Neutrophil (primary cell): ENCODE results near the gene FOXC1.

ENCODE experiments used
- H3K27ac ChIP-seq: fragments of 200-600 bp; sonication (generic); 2 replicates; pipeline ENCODE4 v1.5.1; 2016; ENCODE audit warnings: mild to moderate bottlenecking, moderate library complexity
- H3K27me3 ChIP-seq: fragments of 200-600 bp; sonication (generic); 2 replicates; pipeline ENCODE4 v1.6.0; 2016; ENCODE audit warnings: mild to moderate bottlenecking
- H3K36me3 ChIP-seq: fragments of 200-600 bp; sonication (generic); 2 replicates; pipeline ENCODE4 v1.5.1; 2017
- H3K4me1 ChIP-seq, 2 experiments: fragments of 200-600 bp in 1 of 2; sonication (generic) in 1 of 2; 1 replicate in 1 of 2; 2 replicates in 1 of 2; pipeline versions ENCODE4 v1.5.1 to v1.6.1; 2013 to 2016; ENCODE audit warnings: low read depth in 1 of 2, low read length in 1 of 2, mild to moderate bottlenecking in 1 of 2, moderate library complexity in 1 of 2; ENCODE audit not compliant: control insufficient read depth in 1 of 2, insufficient read depth in 1 of 2
- H3K4me3 ChIP-seq, 2 experiments: fragments of 200-600 bp in 1 of 2; sonication (generic) in 1 of 2; 1 replicate in 1 of 2; 2 replicates in 1 of 2; pipeline ENCODE4 v1.5.1; 2013 to 2016; ENCODE audit warnings: low read depth in 1 of 2, low read length in 1 of 2, mild to moderate bottlenecking in 1 of 2, moderate library complexity in 1 of 2
- H3K9me3 ChIP-seq: fragments of 200-600 bp; sonication (generic); 2 replicates; pipeline ENCODE4 v1.5.1; 2016
- TF ChIP-seq, protein P1 (sequence below): fragments of 200-600 bp; sonication (generic); IDR thresholded peaks from 2 replicates; pipeline ENCODE4 v1.5.1; 2016; ENCODE audit warnings: antibody characterized with exemption

The FOXC1 gene

DNA sequence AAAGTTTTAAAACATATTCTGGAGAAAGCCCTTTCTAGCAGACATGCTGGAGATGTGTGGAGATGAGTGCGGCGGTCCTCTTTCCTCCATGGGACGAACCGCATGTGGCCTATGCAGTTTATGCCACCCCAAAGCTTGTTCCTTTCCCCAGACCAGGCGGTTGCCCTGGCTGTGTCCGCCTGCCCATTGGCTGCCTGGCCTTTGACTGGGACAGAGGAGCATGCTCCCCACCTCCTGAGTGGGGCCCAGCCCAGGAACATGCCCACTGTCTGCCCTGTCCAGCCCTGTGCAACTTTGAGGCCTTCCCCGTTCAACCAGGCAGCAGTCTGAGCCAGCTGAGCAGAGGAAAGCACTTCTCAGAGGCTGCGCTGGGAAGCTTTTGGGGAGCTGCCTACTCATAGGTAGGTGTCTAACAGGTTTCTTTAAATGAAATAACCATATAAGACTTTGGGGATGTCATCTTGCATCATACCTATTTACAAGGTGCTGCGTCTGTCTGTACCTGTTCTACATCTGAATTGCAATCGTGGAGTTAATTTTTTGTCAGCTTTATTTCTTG, 20.6 kb downstream of the FOXC1 start:
- TF ChIP-seq, protein P1, sequence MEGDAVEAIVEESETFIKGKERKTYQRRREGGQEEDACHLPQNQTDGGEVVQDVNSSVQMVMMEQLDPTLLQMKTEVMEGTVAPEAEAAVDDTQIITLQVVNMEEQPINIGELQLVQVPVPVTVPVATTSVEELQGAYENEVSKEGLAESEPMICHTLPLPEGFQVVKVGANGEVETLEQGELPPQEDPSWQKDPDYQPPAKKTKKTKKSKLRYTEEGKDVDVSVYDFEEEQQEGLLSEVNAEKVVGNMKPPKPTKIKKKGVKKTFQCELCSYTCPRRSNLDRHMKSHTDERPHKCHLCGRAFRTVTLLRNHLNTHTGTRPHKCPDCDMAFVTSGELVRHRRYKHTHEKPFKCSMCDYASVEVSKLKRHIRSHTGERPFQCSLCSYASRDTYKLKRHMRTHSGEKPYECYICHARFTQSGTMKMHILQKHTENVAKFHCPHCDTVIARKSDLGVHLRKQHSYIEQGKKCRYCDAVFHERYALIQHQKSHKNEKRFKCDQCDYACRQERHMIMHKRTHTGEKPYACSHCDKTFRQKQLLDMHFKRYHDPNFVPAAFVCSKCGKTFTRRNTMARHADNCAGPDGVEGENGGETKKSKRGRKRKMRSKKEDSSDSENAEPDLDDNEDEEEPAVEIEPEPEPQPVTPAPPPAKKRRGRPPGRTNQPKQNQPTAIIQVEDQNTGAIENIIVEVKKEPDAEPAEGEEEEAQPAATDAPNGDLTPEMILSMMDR = no peak
- H3K9me3 ChIP-seq = no peaks in the 10 kb centered on the region
- H3K27me3 ChIP-seq = peaks cover 43% of the 10 kb centered on the region
- H3K4me1 ChIP-seq = peaks cover 5 to 6% of the 10 kb centered on the region in 2 experiments
- no peaks in the 10 kb centered on the region for H3K36me3 ChIP-seq
- H3K4me3 ChIP-seq = no peak overlapping the region
- no peak overlapping the region for H3K27ac ChIP-seq

DNA sequence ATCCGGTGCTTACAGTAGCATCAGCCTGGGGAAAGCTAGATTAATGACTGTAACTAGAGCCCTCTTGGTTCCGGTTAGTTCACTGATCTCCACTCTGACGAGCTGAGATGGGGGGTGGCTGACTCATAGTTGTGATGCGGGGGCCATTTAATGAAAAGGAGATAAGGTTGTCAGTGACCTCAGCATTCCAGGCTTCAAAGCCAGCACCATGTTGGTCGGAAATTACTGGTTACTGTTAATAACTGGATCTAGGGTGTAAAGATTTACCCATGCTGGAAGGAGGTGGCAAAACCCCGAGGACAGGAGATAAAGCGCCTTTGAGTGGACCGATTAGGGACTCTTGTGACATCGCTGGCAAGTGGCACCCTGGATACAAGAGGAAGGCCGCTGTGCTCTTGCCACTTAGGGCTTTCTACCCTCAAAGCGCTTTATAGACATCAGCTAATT, 21.1 kb downstream of the FOXC1 start:
- no peak overlapping the region for H3K4me3 ChIP-seq
- H3K27ac ChIP-seq = no peak overlapping the region
- H3K9me3 ChIP-seq = no peaks in the 10 kb centered on the region
- H3K27me3 ChIP-seq = peaks cover 38% of the 10 kb centered on the region
- no peaks in the 10 kb centered on the region for H3K36me3 ChIP-seq
- TF ChIP-seq, protein P1 = no peak
- peaks cover 1 to 3% of the 10 kb centered on the region in 2 experiments for H3K4me1 ChIP-seq

DNA sequence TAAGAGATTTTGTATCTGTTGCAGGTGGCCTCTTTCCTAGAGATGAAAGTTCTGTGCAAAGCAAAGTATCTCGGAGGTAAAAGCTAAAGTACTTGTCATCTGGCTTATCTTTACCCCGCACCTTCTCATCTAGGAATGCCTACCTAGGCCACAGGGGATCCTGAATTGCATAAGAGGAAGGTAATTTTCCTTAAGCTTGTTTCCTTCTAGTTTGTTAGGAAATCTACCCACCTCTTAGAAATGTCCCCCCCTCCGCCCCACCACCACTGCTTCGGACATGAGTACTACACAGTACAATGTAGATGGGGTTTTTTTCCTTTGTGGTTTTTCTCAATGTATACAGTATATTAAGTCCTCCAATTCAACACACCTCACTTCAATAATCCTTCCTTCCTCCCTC, 21.5 kb downstream of the FOXC1 start:
- Histone ChIP-seq H3K27ac (no peak overlapping the region), H3K9me3 (no peaks in the 10 kb centered on the region), H3K4me3 (no peak overlapping the region), H3K36me3 (no peaks in the 10 kb centered on the region), H3K27me3 (peaks cover 33% of the 10 kb centered on the region), H3K4me1 (no peaks in the 10 kb centered on the region)
- TF ChIP-seq, protein P1 = no peak

DNA sequence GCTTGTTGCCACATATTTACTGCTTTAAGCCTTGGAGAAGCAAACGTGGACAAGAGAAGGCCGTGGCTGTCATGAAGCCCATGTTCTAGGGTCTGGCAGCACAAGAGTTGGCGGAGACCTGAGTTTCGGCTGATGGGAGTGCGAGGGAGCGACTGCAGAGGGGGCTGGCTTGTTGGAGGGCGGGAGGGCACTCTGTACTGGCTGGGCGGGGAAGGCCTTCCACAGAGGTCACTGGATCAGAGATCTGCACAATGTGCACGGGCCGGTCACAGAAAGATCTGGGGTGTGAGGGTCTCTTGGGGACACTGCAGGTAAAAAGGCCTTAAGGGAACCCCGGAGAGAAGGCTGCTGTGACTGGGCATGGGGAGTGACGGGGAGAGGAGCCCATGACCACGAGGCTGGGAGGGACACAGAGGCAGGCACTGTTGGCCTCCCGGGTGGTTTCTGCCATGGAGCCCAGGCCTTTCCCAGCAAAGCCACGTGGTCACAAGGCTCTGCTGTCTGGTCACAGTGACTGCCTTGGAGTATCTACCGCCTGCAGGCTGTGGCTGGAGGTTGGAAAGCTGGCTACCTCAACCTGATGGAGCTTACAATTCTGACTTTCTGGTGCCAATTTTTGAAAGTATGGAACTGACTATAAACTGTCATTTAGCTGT, 23.8 kb downstream of the FOXC1 start:
- no peak overlapping the region for H3K27ac ChIP-seq
- H3K4me1 ChIP-seq = no peaks in the 10 kb centered on the region
- H3K27me3 ChIP-seq = peaks cover 11% of the 10 kb centered on the region
- H3K36me3 ChIP-seq = no peaks in the 10 kb centered on the region
- no peak overlapping the region for H3K4me3 ChIP-seq
- TF ChIP-seq, protein P1 = no peak
- no peaks in the 10 kb centered on the region for H3K9me3 ChIP-seq

DNA sequence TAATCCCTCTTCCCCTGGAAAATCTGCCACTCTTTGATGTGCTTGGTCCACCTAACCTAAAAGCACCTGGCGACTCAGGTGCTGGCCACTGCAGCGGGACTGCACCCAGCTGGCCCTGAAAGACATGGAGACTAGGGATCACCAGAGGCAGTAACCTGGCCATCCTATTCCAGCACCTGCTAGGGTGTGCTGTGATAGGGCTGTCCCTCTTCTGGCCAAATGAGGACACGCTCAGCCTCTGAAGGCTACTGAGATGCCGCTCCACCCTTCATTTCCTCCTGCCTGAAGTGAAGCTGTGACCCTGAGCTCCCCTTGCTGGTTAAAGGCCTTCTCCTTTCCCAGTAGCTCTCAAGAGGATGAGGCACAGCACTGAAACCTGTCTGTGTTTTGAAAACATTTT, 24.4 kb downstream of the FOXC1 start:
- H3K4me3 ChIP-seq = no peak overlapping the region
- H3K9me3 ChIP-seq = no peaks in the 10 kb centered on the region
- H3K27me3 ChIP-seq = peaks cover 5% of the 10 kb centered on the region
- TF ChIP-seq, protein P1 = no peak
- H3K27ac ChIP-seq = no peak overlapping the region
- H3K36me3 ChIP-seq = no peaks in the 10 kb centered on the region
- H3K4me1 ChIP-seq = no peaks in the 10 kb centered on the region
